HG03342 (cell line): ENCODE data around the gene PRIM2.
"Not testable (repeated sequence)": the region's sequence is repeated elsewhere in the genome, so short reads cannot be mapped to it uniquely, and the experiment has no call there.

ENCODE experiments used
- ATAC-seq: cut with Tn5 transposase; IDR thresholded peaks from one replicate; pipeline ENCODE4 v1.9.1; 2021; ENCODE audit warnings: mild to moderate bottlenecking, moderate library complexity; ENCODE audit not compliant: unreplicated experiment

PRIM2 gene

GRCh38 chr6:57491795-57492194 is 174.4 kb downstream of the PRIM2 start:
- not testable (repeated sequence) for ATAC-seq

- not testable (repeated sequence) for ATAC-seq
Observed at GRCh38 chr6:57496251-57496650, 178.8 kb downstream of the PRIM2 start.

GRCh38 chr6:57500368-57501021 is 183.1 kb downstream of the PRIM2 start:
- ATAC-seq: not testable (repeated sequence)

GRCh38 chr6:57502387-57502786 is 185.0 kb downstream of the PRIM2 start:
- not testable (repeated sequence) for ATAC-seq

DNA sequence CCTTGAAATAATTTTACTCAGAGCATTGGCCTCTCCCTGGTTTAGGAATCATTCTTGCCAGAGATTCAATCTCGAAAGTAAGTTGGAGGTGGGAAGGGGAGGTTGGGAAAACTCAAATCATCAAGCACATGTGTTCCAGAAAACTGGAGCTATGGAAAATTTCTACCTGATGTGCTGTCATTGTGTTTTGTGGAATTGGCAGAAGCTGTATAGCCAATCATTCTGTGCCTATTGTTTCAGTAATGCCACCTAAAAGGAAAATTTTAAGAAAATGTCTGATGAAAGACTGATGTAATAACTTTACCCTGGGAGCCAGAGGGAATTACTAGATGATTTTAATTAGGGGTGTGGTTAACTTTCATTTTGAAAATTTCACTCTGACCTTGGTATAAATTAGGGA is 187.8 kb downstream of the PRIM2 start:
- not testable (repeated sequence) for ATAC-seq

GRCh38 chr6:57510390-57510789 is 193.0 kb downstream of the PRIM2 start:
- not testable (repeated sequence) for ATAC-seq

DNA sequence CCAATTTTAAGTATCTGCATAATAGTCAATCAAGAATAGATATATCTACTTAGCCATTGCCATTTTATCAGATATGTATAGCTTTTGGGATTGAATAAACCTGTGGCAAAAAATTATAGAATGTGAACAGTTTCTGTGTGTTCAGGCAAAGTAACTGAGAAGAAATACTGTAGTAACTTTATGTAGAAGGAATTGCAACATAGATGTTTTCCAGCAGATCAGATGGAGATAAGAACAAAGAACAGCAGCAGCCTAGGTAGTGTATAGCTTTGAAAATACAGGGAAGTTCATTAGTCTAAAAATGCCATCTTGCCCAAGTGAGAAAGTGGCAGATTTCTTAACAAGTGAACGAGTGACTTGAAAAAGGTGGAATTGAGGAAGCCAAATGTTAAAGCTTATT is 197.7 kb downstream of the PRIM2 start:
- not testable (repeated sequence) for ATAC-seq

DNA sequence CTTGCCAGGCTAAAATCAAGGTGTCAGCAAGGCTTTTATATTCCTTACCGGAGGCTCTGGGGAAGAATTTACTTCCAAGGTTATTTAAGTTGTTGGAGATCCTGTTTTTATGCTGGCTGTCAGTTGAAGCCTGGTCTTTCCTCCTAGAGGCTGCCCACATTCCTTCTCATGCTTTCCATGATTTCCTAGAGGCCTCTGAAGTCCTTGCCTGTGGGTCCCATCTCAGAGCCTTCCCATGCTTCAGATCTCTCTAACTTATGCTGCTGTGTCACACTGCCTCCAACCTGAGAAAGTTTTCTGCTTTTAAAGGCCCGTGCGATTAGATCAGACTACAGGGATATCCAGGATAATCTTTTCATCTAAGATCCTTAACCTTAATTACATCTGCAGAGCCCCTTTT is 198.4 kb downstream of the PRIM2 start:
- ATAC-seq: not testable (repeated sequence)

DNA sequence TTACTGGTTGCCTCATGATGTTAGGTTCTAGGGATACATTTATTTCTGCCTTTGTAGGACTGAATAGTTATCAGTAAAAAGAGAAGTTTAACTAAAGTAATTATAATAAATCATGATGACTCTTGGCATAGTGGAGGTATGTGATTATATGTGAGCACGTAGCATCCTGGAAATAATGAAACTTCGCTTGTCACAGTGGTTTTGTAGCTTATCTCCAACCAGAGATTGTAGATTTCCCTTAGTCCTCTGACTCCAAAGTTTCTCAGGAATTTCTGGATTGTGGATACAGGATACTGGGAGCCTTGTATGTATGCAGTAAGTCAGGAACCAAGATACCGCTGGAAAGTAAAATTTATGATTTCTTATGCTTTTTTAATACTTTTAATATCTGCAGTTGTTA is 199.3 kb downstream of the PRIM2 start:
- ATAC-seq: not testable (repeated sequence)

DNA sequence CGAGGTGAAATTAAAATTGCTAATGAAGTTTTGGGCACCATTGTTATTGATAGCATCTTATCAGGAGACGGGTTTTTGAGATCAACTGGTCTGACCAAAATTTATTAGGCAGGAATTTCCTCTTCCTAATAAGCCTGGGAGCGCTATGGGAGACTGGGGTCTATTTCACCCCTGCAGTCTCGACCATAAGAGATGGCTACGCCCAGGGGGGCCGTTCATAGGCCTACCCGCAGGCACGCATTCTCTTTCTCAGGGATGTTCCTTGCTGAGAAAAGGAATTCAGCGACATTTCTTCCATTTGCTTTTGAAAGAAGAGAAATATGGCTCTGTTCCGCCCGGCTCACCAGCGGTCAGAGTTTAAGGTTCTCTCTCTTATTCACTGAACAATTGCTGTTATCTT is 201.8 kb downstream of the PRIM2 start:
- not testable (repeated sequence) for ATAC-seq

GRCh38 chr6:57521085-57521484 is 203.7 kb downstream of the PRIM2 start:
- ATAC-seq: not testable (repeated sequence)

DNA sequence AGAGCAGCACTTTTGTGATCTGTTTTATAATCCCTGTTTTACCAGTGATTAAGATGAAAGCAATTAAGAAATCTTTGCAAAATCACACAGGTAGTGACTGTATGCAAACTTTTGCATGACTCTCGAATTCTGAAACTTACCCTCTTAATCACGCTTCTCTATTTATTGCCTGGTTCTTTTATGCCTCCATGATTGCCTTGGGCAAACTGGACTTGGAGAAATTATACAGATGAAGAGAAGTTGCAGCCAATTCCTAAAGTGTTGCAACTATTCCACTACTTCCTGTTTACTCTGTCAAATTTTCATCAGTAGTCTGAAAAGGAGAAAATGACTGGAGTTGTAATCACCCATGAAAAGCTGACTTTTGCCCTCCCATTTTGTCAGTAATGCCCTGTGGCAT is 205.8 kb downstream of the PRIM2 start:
- not testable (repeated sequence) for ATAC-seq

DNA sequence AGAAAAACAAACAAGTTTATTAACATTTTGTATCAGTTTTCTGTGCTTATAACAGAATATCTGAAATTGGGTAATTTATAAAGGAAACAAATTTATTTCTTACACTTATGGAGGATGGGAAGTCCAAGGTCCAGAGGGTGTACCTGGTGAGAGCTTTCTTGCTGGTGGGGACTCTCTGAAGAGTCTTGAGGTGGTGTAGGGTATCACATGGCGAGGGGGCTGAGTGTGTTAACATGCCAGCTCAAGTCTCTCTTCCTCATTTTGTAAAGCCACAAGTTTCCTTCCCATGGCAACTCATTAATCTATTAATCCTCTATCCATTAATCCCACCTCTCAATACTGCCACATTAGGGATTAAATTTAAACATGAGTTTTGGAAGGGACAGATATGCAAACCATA is 212.3 kb downstream of the PRIM2 start:
- not testable (repeated sequence) for ATAC-seq

GRCh38 chr6:57532660-57533059 is 215.2 kb downstream of the PRIM2 start:
- not testable (repeated sequence) for ATAC-seq

DNA sequence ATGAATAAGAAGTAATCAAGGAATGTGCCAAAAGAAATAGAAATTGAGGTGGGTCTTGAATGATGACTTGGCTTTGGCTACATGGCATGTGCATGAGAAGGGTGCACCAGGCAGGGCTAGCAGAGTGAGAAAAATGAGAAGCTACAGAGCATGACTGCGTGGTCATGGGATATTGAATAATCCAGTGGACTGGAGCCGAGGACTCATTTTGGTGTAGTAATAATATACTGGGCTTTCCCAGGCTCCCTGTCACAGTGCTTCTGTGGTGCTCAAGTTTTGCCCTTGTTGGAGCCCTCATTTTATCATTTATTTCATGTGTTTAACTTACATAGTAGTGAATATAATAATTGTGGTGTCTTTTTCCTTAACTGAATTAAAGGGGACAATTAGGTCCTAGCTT is 217.7 kb downstream of the PRIM2 start:
- ATAC-seq: not testable (repeated sequence)

DNA sequence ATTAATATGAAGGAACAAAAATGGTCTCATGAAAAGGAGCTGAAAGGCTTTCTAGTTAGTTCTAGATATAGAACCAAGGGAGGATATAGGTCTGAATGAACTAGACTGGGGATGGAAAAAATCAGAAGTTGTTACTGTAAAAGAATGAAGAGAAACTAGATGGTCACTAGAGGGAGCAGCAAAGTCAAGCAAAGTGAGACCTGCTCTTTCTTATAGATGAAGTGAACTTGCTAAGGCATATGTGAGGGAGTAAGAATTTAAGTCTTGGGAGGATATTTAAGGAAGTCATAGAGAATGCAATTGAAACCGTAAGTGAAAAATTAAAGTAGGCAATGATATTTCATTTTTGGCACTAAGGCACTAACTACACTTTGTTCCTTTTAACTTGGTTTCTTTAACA is 218.6 kb downstream of the PRIM2 start:
- peak; percentile 70 for ATAC-seq

DNA sequence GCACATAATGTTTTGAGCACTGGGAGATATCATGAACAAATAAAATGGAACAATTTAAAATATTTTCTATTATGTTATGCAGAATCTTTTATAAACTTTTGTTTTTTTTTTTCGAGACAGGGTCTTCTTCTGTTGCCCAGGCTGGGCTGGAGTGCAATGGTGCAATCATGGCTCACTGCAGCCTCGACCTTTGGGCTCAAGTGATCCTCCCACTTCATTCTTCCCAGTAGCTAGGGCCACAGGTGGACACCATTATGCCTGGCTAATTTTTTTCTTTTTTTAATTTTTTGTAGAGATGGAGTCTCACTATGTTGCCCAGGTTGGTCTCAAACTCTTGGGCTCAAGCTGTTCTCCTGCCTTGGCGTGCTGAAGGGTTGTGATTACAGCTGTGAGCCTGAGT is 220.5 kb downstream of the PRIM2 start:
- not testable (repeated sequence) for ATAC-seq

DNA sequence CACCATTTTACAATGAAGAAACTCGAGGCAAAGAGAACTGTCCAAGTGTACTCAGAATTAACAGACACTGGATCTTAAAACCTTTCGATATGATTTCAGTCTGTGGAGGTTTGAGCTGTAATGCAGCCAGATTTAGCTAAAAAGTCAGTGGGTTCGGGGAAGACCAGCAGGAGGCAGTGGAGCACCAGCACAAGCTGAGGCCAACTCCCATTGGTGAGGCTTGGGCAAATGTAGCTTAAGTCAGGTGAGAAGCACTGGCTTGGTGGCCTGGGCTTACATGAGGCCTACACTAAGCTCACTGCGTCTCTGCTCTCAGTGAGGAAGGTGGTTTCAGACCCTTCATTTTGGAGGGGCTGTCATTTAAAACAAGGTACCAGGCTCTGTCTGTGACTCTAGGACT is 234.5 kb downstream of the PRIM2 start:
- not testable (repeated sequence) for ATAC-seq

DNA sequence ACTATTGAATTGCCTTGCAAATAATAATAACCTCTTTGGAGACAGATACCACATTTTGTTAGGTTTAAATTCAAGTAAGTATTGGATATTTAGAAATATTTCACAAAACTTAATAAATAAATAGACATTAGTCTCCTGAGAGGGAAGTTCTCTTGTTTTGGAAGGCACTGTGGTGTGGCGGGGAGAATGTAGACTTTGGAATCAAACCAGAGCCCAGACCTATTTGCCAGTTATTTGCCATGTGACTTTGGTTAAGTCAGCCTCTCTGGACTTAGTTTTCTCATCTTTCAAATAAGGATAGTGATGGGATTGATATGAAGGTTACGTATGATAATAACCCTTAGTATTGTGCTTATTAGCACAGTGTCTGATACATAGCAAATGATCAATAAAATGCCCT is 240.4 kb downstream of the PRIM2 start:
- not testable (repeated sequence) for ATAC-seq

DNA sequence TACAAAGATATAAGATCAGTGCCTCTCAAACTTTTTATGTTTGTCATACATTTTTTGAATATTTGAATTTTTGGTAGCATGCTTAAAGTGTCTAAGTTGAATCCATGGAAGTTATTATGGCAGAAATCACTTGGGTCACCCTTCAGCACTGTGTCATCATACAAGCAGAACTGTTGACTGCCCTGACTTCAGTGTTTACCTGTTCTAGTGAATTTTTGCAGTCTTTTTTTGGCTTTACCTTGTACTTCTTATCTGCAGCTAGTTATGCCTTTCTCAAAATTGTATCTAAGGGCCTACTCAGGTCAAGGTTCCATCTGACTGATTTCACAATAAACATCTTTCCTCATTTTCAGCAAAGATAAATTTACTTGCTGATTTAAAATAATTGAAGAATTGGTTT is 241.7 kb downstream of the PRIM2 start:
- not testable (repeated sequence) for ATAC-seq

- not testable (repeated sequence) for ATAC-seq
Observed at GRCh38 chr6:57562233-57562632, 244.8 kb downstream of the PRIM2 start.

- not testable (repeated sequence) for ATAC-seq
Observed at GRCh38 chr6:57572119-57572518, 254.7 kb downstream of the PRIM2 start.

DNA sequence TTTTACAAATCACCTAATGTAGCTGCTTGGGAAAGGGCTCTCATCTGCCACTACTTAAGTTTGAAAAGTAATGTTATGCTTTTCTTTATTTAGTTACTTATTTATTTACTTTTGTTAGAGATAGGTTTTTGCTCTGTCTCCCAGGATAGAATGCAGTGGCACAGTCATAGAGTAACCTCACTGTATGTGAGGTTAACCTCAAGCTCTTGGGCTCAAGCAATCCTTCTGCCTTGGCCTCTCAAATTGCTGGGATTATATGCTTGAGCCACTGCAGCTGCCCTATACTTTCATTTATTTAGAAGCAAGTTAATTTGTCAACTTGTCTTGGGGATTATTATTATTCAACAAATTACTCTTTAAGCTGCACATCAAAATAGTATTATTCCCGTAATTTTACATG is 255.4 kb downstream of the PRIM2 start:
- not testable (repeated sequence) for ATAC-seq
